ENCODE measurements around the gene CFD.

GRCh38 chr19:815079-815774 lies 44.2 kb upstream of the CFD start:
- TF ChIP-seq, protein P1, sequence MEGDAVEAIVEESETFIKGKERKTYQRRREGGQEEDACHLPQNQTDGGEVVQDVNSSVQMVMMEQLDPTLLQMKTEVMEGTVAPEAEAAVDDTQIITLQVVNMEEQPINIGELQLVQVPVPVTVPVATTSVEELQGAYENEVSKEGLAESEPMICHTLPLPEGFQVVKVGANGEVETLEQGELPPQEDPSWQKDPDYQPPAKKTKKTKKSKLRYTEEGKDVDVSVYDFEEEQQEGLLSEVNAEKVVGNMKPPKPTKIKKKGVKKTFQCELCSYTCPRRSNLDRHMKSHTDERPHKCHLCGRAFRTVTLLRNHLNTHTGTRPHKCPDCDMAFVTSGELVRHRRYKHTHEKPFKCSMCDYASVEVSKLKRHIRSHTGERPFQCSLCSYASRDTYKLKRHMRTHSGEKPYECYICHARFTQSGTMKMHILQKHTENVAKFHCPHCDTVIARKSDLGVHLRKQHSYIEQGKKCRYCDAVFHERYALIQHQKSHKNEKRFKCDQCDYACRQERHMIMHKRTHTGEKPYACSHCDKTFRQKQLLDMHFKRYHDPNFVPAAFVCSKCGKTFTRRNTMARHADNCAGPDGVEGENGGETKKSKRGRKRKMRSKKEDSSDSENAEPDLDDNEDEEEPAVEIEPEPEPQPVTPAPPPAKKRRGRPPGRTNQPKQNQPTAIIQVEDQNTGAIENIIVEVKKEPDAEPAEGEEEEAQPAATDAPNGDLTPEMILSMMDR (conservative IDR thresholded peaks at IDR 0.05 in 1 of 2, IDR thresholded peaks at IDR 0.05 in 1 of 2; ENCODE audit: extremely low read depth in 1 of 2, insufficient read depth in 1 of 2, low read depth in 1 of 2, low read length in 2 of 2): no peak
- no peak for TF ChIP-seq EZH2 (IDR thresholded peaks at IDR 0.05; ENCODE audit: borderline replicate concordance, low read length)

Measured in mammary epithelial cell (primary cell).